Mesenchymal stem cell (in vitro differentiated cells and primary cell): Measurements from ENCODE around the gene SELENOK.

Source experiments
- DNase-seq: peaks from one replicate; pipeline ENCODE4 v3.0.0-alpha.2; 2013
- H2AFZ ChIP-seq: one replicate; pipeline ENCODE4 v1.6.1; 2013; ENCODE audit warnings: low read depth, mild to moderate bottlenecking, control low read depth, inconsistent platforms, low read length, moderate library complexity
- H2AK5ac ChIP-seq: 2 replicates; pipeline ENCODE4 v1.6.1; 2013; ENCODE audit warnings: low read length, moderate library complexity, mild to moderate bottlenecking, inconsistent platforms; ENCODE audit not compliant: severe bottlenecking
- H2BK120ac ChIP-seq: one replicate; pipeline ENCODE4 v1.6.1; 2013; ENCODE audit warnings: low read depth, mild to moderate bottlenecking, inconsistent platforms, low read length, moderate library complexity
- H2BK12ac ChIP-seq, 2 experiments: one replicate each; pipeline ENCODE4 v1.6.1; 2013; ENCODE audit warnings: inconsistent platforms in 2 of 2, low read length in 2 of 2, mild to moderate bottlenecking in 2 of 2, moderate library complexity in 2 of 2, control low read depth in 1 of 2
- H2BK15ac ChIP-seq: one replicate; pipeline ENCODE4 v1.6.1; 2013; ENCODE audit warnings: mild to moderate bottlenecking, low read depth, inconsistent platforms; ENCODE audit not compliant: poor library complexity, severe bottlenecking
- H2BK5ac ChIP-seq: 2 replicates; pipeline ENCODE4 v1.6.1; 2013; ENCODE audit warnings: low read depth, mild to moderate bottlenecking, low read length, control low read depth, inconsistent platforms; ENCODE audit not compliant: poor library complexity, severe bottlenecking
- H3K14ac ChIP-seq, 2 experiments: one replicate each; pipeline ENCODE4 v1.6.1; 2013; ENCODE audit warnings: inconsistent platforms in 2 of 2, low read length in 2 of 2, control low read depth in 1 of 2, mild to moderate bottlenecking in 1 of 2, moderate library complexity in 1 of 2
- H3K18ac ChIP-seq, 2 experiments: one replicate each; pipeline ENCODE4 v1.6.1; 2013; ENCODE audit warnings: inconsistent platforms in 2 of 2, low read length in 2 of 2, control low read depth in 1 of 2, low read depth in 1 of 2, mild to moderate bottlenecking in 1 of 2
- H3K23ac ChIP-seq, 2 experiments: one replicate each; pipeline ENCODE4 v1.6.1; 2013; ENCODE audit warnings: inconsistent platforms in 2 of 2, low read length in 2 of 2, mild to moderate bottlenecking in 2 of 2, moderate library complexity in 2 of 2, control low read depth in 1 of 2
- H3K27ac ChIP-seq: 2 replicates; pipeline ENCODE4 v1.5.1; 2013; ENCODE audit warnings: mild to moderate bottlenecking, moderate library complexity, low read length, control low read depth, inconsistent platforms; ENCODE audit not compliant: poor library complexity, severe bottlenecking
- H3K27me3 ChIP-seq, 2 experiments: 2 replicates each; pipeline versions ENCODE4 v1.6.1 to v1.7.0; 2013; ENCODE audit warnings: low read length in 2 of 2, mild to moderate bottlenecking in 2 of 2, moderate library complexity in 2 of 2, control low read depth in 1 of 2, inconsistent platforms in 1 of 2; ENCODE audit not compliant: control insufficient read depth in 1 of 2, insufficient read depth in 1 of 2
- H3K36me3 ChIP-seq, 2 experiments: 2 replicates each; pipeline versions ENCODE4 v1.6.1 to v1.7.0; 2013; ENCODE audit warnings: low read length in 2 of 2, control low read depth in 1 of 2, inconsistent platforms in 1 of 2, low read depth in 1 of 2, mild to moderate bottlenecking in 1 of 2; ENCODE audit not compliant: insufficient read depth in 2 of 2, control insufficient read depth in 1 of 2
- H3K4ac ChIP-seq, 2 experiments: one replicate each; pipeline ENCODE4 v1.6.1; 2013; ENCODE audit warnings: inconsistent platforms in 2 of 2, low read length in 2 of 2, mild to moderate bottlenecking in 2 of 2, moderate library complexity in 2 of 2, control low read depth in 1 of 2, low read depth in 1 of 2
- H3K4me1 ChIP-seq: 2 replicates; pipeline ENCODE4 v1.6.1; 2013; ENCODE audit warnings: low read depth, low read length, control low read depth; ENCODE audit not compliant: control insufficient read depth, insufficient read depth
- H3K4me2 ChIP-seq: 2 replicates; pipeline ENCODE4 v1.6.1; 2013; ENCODE audit warnings: low read length, mild to moderate bottlenecking, inconsistent platforms; ENCODE audit not compliant: poor library complexity, severe bottlenecking
- H3K4me3 ChIP-seq, 2 experiments: 2 replicates each; pipeline versions ENCODE4 v1.5.1 to v1.7.0; 2013; ENCODE audit warnings: low read length in 2 of 2, mild to moderate bottlenecking in 2 of 2, control low read depth in 1 of 2, low read depth in 1 of 2; ENCODE audit not compliant: insufficient read depth in 1 of 2
- H3K79me1 ChIP-seq: replicated peaks from 2 replicates; pipeline ENCODE4 v1.6.1; 2013; ENCODE audit warnings: mild to moderate bottlenecking, control low read depth, low read length, inconsistent platforms; ENCODE audit not compliant: poor library complexity, severe bottlenecking
- H3K9ac ChIP-seq: 2 replicates; pipeline ENCODE4 v1.7.0; 2013; ENCODE audit warnings: mild to moderate bottlenecking, low read length, moderate library complexity
- H3K9me3 ChIP-seq: 2 replicates; pipeline ENCODE4 v1.7.0; 2013; ENCODE audit warnings: mild to moderate bottlenecking, low read length; ENCODE audit not compliant: control insufficient read depth
- H4K8ac ChIP-seq: one replicate; pipeline ENCODE4 v1.6.1; 2013; ENCODE audit warnings: inconsistent platforms, mild to moderate bottlenecking, low read length, moderate library complexity
- H4K91ac ChIP-seq: one replicate; pipeline ENCODE4 v1.6.1; 2013; ENCODE audit warnings: mild to moderate bottlenecking, low read length, inconsistent platforms
- WGBS: methylation state at CpG from one replicate; pipeline ENCODE4 v1.1.7; 2013; ENCODE audit warnings: mixed read lengths; 5-methylcytosine and 5-hydroxymethylcytosine counted together

The SELENOK gene

DNA sequence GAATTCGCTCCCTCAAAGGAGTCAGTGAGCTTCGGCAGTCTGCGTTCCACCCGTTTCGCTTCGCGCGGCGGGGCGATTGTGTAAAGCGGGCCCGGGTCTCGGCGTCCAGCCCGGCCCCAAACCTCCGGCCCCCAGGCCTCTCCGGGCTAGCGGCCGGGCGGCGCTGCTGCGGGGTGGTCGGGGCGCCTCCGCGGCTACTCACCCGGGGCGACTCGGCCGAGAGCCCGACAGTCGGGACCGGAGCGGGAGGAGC lies 45.9 kb downstream of the SELENOK start:
- Histone ChIP-seq H3K23ac (no peak overlapping the region), H3K79me1 (no peaks in the 10 kb centered on the region), H2BK120ac (no peak overlapping the region), H3K9me3 (no peaks in the 10 kb centered on the region), H4K8ac (no peak overlapping the region), H2BK5ac (no peak overlapping the region), H3K4me3 (peak overlapping the region; percentile 71 to 82), H3K14ac (no peak overlapping the region), H2AK5ac (no peak overlapping the region), H3K4me1 (peaks cover 14% of the 10 kb centered on the region), H3K9ac (peak overlapping the region; percentile 79), H3K36me3 (no peaks in the 10 kb centered on the region), H3K27me3 (peaks cover 18 to 29% of the 10 kb centered on the region in 2 experiments), H2BK15ac (no peak overlapping the region), H3K18ac (no peak overlapping the region), H3K27ac (no peak overlapping the region), H2BK12ac (no peak overlapping the region), H3K4ac (no peak overlapping the region), H4K91ac (no peak overlapping the region), H3K4me2 (peak overlapping the region; percentile 98), H2AFZ (no peak overlapping the region)
- DNase-seq, result no peak
- 0% methylated on average over 30 of the region's 34 CpGs for WGBS

GRCh38 chr3:53845103-53845880 lies 46.4 kb downstream of the SELENOK start:
- no peak overlapping the region for H3K14ac ChIP-seq
- peak overlapping the region; percentile 71 to 82 for H3K4me3 ChIP-seq
- H3K18ac ChIP-seq, result no peak overlapping the region
- H3K9me3 ChIP-seq, result no peaks in the 10 kb centered on the region
- no peaks in the 10 kb centered on the region for H3K79me1 ChIP-seq
- H3K9ac ChIP-seq, result peak overlapping the region; percentile 79
- peaks cover 18 to 29% of the 10 kb centered on the region in 2 experiments for H3K27me3 ChIP-seq
- H2AFZ ChIP-seq, result no peak overlapping the region
- H3K4me1 ChIP-seq, result peaks cover 14% of the 10 kb centered on the region
- H2AK5ac ChIP-seq, result no peak overlapping the region
- H3K27ac ChIP-seq, result no peak overlapping the region
- no peak overlapping the region for H2BK120ac ChIP-seq
- 18% methylated on average over 25 of the region's 25 CpGs for WGBS
- peak overlapping the region; percentile 98 for H3K4me2 ChIP-seq
- H2BK15ac ChIP-seq, result no peak overlapping the region
- no peak overlapping the region for H2BK5ac ChIP-seq
- H4K8ac ChIP-seq, result no peak overlapping the region
- H3K4ac ChIP-seq, result no peak overlapping the region
- no peak overlapping the region for H4K91ac ChIP-seq
- DNase-seq, result peak; percentile 33
- no peak overlapping the region for H2BK12ac ChIP-seq
- no peak overlapping the region for H3K23ac ChIP-seq
- H3K36me3 ChIP-seq, result no peaks in the 10 kb centered on the region

DNA sequence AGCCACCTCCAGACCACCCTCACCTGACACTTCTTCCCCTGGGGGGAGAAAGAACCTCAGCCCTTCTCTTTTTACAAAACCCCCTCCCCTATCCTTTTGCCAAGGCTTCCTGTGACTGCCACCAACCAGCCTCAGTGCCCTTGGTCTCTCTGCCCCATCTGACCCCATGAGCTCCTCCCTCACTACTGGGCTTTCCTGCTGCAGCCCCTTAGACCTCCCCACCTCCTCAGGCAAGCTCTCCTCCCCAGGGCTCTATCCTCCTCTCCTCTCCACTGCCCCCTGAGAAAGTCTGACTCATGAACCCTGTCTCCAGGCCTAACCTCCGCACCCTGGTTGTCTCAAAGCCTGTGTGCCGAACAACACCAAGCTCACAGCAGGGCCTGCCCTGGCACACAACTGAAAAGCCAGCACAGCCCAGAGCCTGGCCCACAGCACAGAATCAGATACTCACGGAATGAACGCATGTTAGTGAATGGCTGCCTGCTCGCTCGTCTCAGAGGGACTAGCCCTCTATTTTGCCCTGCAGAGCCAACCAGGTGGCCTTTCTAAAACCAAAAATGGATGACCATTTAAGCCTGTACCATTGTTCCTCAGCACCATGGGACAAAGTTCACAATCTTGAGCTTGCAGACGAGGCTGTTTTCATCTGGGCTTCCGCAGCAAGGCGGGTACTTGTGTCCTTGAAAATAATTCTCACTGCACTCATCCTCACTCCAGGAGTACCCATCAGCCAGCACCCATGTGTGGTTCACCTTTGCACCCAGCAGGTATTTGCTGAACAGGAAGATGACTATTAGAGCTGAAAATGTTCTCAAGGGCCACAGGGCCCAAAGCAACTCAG lies 47.2 kb downstream of the SELENOK start:
- H4K8ac ChIP-seq, result no peak overlapping the region
- no peaks in the 10 kb centered on the region for H3K9me3 ChIP-seq
- H2BK15ac ChIP-seq, result no peak overlapping the region
- 95% methylated on average over 9 of the region's 9 CpGs for WGBS
- H3K27me3 ChIP-seq, result peaks cover 18 to 29% of the 10 kb centered on the region in 2 experiments
- H3K18ac ChIP-seq, result no peak overlapping the region
- H3K14ac ChIP-seq, result no peak overlapping the region
- peaks cover 14% of the 10 kb centered on the region for H3K4me1 ChIP-seq
- DNase-seq, result no peak
- H2AFZ ChIP-seq, result no peak overlapping the region
- no peak overlapping the region for H3K4ac ChIP-seq
- H2BK5ac ChIP-seq, result no peak overlapping the region
- H2BK12ac ChIP-seq, result no peak overlapping the region
- H3K9ac ChIP-seq, result no peak overlapping the region
- no peaks in the 10 kb centered on the region for H3K36me3 ChIP-seq
- H3K79me1 ChIP-seq, result no peaks in the 10 kb centered on the region
- H3K27ac ChIP-seq, result no peak overlapping the region
- H2BK120ac ChIP-seq, result no peak overlapping the region
- no peak overlapping the region for H3K4me3 ChIP-seq
- no peak overlapping the region for H4K91ac ChIP-seq
- H2AK5ac ChIP-seq, result no peak overlapping the region
- no peak overlapping the region for H3K4me2 ChIP-seq
- H3K23ac ChIP-seq, result no peak overlapping the region
